ENCODE measurements around the gene MRPS22. TPM values are rescaled to one million over a fixed set of nuclear protein-coding genes. Genes with fewer than 3 reads are reported as not detected.

MRPS22 gene
- total and polyA plus RNA-seq, 11 donors: 66.0 to 110 (median 78.7) TPM

DNA sequence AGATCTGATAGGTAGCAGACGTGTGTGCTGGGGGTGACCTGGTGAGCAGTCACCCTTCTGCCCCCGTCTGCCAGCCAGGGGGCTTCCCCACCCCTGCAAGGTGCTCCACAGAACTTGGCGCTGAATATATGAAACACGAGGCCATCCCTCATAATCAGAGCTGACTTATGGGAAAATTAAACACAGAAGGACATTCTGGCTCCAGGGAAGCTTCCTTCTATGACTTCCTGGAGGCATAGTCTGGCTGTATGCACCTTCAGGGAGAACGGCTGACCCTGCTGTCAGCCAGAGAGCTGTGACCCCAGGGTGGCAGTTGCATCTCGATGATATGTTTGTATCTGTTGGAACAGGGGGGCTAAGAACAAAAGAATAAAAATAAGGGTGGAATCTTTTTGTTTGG, 26.6 kb upstream of the MRPS22 start:
- H3K4me1 ChIP-seq: peaks cover 0 to 6% (median 0%) of the 10 kb centered on the region in 12 donors
- no peak overlapping the region for H3K27ac ChIP-seq
- H3K36me3 ChIP-seq: no peaks in the 10 kb centered on the region
- intact Hi-C loops (cut with DNase I): loop anchor here in 1 of 10 donors (5.0 kb wide), 1 partner anchor 210 kb away; no protein-coding TSS in a partner anchor
- H3K27me3 ChIP-seq: peaks cover 0 to 27% (median 0%) of the 10 kb centered on the region in 9 donors
- H3K9me3 ChIP-seq: no peaks in the 10 kb centered on the region
- ATAC-seq (no peak), DNase-seq (no peak)
- WGBS, 4 donors: 58 to 66% (median 63%) methylated on average over 6 of the region's 6 CpGs
- TF ChIP-seq CTCF (IDR thresholded peaks at IDR 0.05) (no peak), POLR2A (IDR thresholded peaks at IDR 0.05) (no peak)
- no peak overlapping the region for H3K4me3 ChIP-seq

DNA sequence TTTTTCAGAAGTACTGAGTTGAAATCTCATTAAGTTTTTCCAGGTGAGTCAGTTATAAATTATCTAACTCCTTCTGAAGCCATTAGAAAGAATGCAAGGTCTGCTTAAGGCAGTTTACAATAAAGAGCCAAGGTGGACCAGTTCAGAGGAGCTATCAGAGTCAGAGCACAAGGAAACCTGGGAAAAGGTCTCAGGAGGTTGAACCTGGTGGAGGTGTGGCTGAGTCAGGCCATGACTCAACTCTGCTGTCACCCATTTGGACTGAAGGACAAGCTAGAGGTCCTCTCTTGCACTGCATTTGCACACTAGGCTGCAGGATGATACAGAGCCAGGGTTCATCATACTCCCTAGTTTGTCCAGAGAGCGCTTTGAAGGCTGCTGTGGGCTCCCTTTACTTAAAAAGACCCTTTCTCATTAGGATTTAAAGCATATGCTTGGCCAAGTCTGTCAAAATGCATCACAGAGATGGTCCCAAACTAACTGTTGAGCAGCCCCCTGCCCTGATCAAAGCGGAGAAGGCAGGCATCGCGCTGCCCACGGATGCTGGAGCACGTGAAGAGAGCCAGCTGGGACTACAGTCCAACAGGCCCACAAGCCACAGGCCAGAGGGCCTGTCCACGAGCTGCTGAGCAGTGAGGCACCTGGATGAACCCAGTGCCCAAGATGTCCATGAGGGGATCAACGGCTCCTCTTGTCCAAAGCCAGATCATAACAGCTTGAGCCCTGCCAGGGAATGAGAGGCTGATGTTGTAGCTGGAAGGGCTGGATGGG, 26.0 kb upstream of the MRPS22 start:
- Histone ChIP-seq H3K36me3 (no peaks in the 10 kb centered on the region), H3K9me3 (no peaks in the 10 kb centered on the region), H3K4me3 (no peak overlapping the region), H3K4me1 (peaks cover 0 to 6% (median 0%) of the 10 kb centered on the region in 12 donors), H3K27ac (no peak overlapping the region), H3K27me3 (peaks cover 0 to 27% (median 0%) of the 10 kb centered on the region in 9 donors)
- intact Hi-C loops (cut with DNase I): loop anchor here in 1 of 10 donors (5.0 kb wide), 1 partner anchor 211 kb away; no protein-coding TSS in a partner anchor
- ATAC-seq (no peak), DNase-seq (no peak)
- TF ChIP-seq CTCF (IDR thresholded peaks at IDR 0.05) (no peak), POLR2A (IDR thresholded peaks at IDR 0.05) (no peak)
- 75 to 88% (median 79%) methylated on average over 8 of the region's 8 CpGs for WGBS, 4 donors

GRCh38 chr3:139318431-139318816, 25.4 kb upstream of the MRPS22 start:
- peak in 1 of 4 donors; percentile 20 for ATAC-seq
- no peak overlapping the region for H3K27ac ChIP-seq
- H3K4me1 ChIP-seq: peaks cover 0 to 6% (median 0%) of the 10 kb centered on the region in 12 donors
- H3K9me3 ChIP-seq: no peaks in the 10 kb centered on the region
- 17 to 26% (median 20%) methylated on average over 3 of the region's 3 CpGs for WGBS, 4 donors
- intact Hi-C loops (cut with DNase I): loop anchor here in 1 of 10 donors (5.0 kb wide), 1 partner anchor 211 kb away; no protein-coding TSS in a partner anchor
- H3K27me3 ChIP-seq: peaks cover 0 to 22% (median 0%) of the 10 kb centered on the region in 9 donors
- DNase-seq: no peak
- no peak overlapping the region for H3K4me3 ChIP-seq
- TF ChIP-seq CTCF (IDR thresholded peaks at IDR 0.05) (no peak), POLR2A (IDR thresholded peaks at IDR 0.05) (no peak)
- no peaks in the 10 kb centered on the region for H3K36me3 ChIP-seq

GRCh38 chr3:139318826-139319225, 25.0 kb upstream of the MRPS22 start:
- Histone ChIP-seq H3K27ac (no peak overlapping the region), H3K36me3 (no peaks in the 10 kb centered on the region), H3K4me3 (no peak overlapping the region), H3K27me3 (peaks cover 0 to 22% (median 0%) of the 10 kb centered on the region in 9 donors), H3K4me1 (peaks cover 0 to 6% (median 0%) of the 10 kb centered on the region in 12 donors), H3K9me3 (no peaks in the 10 kb centered on the region)
- intact Hi-C loops (cut with DNase I): loop anchor here in 1 of 10 donors (5.0 kb wide), 1 partner anchor 212 kb away; no protein-coding TSS in a partner anchor
- TF ChIP-seq CTCF (IDR thresholded peaks at IDR 0.05) (no peak), POLR2A (IDR thresholded peaks at IDR 0.05) (no peak)
- ATAC-seq: no peak
- WGBS, 4 donors: 85 to 93% (median 88%) methylated on average over 5 to 6 of the region's 6 CpGs
- no peak for DNase-seq
